NCI-H82 (cell line): Measurements from ENCODE around the gene TEKT1.

ENCODE experiments used
- DNase-seq: peaks from one replicate; lab custom pipeline; 2025; lab: John Stamatoyannopoulos, UW

Gene TEKT1

DNA sequence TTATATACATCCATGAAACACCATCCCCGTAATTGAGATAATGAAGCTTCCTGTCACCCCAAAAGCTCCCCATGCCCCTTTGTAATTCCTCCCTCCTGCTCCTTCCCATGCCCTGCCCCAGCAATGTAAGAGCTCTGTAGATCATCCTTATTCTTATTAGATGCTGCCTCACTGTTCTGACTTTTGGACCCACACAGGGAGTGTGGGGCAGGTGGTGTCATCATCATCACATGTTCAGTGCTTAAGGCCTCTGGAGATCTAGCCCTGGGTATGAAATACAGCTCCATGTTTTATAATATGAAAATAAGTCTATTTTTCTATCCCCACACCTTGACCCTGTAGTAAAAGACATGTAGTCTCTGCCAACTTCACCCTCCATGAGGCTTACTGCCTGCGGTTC, 73.8 kb downstream of the TEKT1 start:
- no peak for DNase-seq

- DNase-seq = no peak
These were observed 75.0 kb downstream of the TEKT1 start for GRCh38 chr17:6756425-6757031.

- no peak for DNase-seq
These were observed 75.8 kb downstream of the TEKT1 start, which contains the start of gene XAF1 for GRCh38 chr17:6755731-6756184. XAF1 (plus strand) TSS chr17:6756046; CDS start chr17:6756079, 33 bp downstream.

DNA sequence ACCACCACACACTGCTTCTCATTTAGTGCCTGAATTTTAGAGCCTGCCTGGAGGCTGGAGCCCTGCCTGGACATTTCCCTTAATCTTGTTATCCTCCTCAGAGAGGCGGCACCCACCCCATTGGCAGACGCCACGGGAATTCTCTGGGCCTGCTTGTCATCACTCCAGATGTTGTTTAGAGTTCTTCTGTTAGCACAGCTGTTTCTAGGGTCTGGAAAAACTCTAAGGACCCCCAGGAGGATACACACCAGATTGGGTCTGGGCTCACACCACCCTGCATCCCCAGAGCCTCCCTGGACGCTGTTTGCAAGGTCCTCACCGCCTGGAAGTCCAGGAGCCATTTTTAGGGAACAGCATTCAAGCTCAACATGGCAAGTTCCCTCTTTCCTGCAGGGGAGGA, 76.2 kb downstream of the TEKT1 start:
- peak; percentile 92 for DNase-seq

- DNase-seq = no peak
These were observed 78.0 kb downstream of the TEKT1 start for GRCh38 chr17:6753546-6753945.

- peak; percentile 49 for DNase-seq
These were observed 78.5 kb downstream of the TEKT1 start for GRCh38 chr17:6753006-6753445.

- DNase-seq = no peak
These were observed 79.2 kb downstream of the TEKT1 start for GRCh38 chr17:6752068-6752909.

GRCh38 chr17:6749519-6749918, 82.0 kb downstream of the TEKT1 start:
- DNase-seq = peak; percentile 14

DNA sequence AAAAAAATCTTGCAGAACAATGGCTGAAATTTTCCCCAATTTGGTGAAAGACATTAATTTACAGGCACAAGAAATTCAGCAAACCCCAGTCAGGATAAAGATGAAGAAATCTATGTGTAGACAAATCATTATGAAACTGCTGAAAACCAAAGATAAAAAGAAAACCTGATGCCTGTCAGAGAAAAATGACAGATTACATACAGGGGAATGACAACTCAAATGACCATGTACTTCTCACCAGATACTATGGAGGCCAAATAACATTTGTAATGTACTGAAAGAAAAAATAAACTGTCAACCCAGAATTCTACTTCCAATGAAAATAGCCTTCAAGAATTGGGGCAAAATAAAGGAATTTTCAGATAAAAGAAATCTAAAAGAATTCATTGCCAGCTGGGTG, 82.9 kb downstream of the TEKT1 start:
- DNase-seq = no peak
